D721Med (cell line): Measurements from ENCODE around the gene ZNF547.

Experiments used
- DNase-seq: peaks from one replicate; pipeline ENCODE4 v3.0.0; 2011; ENCODE audit warnings: low spot score; ENCODE audit not compliant: insufficient read length
- FAIRE-seq: peaks from 2 replicates; lab custom pipeline; 2011; peaks lifted over from hg19 to GRCh38; lab: Jason Lieb, UNC
- CTCF ChIP-seq: IDR thresholded peaks from 2 replicates; pipeline ENCODE4 v1.5.1; 2012; ENCODE audit warnings: mild to moderate bottlenecking, control low read depth; ENCODE audit not compliant: insufficient read depth; ENCODE audit errors: missing control alignments

Gene ZNF547

GRCh38 chr19:57362997-57363687 lies at the start of gene ZNF547, which contains the start of gene TRAPPC2B:
ZNF547 (plus strand) TSS chr19:57363551; CDS start chr19:57368556, 5,005 bp downstream.
TRAPPC2B (plus strand) TSS chr19:57363551; CDS start chr19:57364834, 1,283 bp downstream.
- TF ChIP-seq CTCF, result no peak
- FAIRE-seq (peak; percentile 88), DNase-seq (peak; percentile 81)

GRCh38 chr19:57314146-57314545 lies 49.2 kb upstream of the ZNF547 start:
- DNase-seq (no peak), FAIRE-seq (no peak)
- TF ChIP-seq CTCF, result no peak

GRCh38 chr19:57317503-57317902 lies 45.8 kb upstream of the ZNF547 start:
- FAIRE-seq (no peak), DNase-seq (no peak)
- no peak for TF ChIP-seq CTCF

- no peak for TF ChIP-seq CTCF
- DNase-seq (no peak), FAIRE-seq (no peak)
Measured at GRCh38 chr19:57319869-57320179, 43.5 kb upstream of the ZNF547 start.

- peak; percentile 94 for DNase-seq
- FAIRE-seq, result no peak
- TF ChIP-seq CTCF, result no peak
Measured at GRCh38 chr19:57320180-57321084, 42.9 kb upstream of the ZNF547 start, which contains the start of gene ZNF543. ZNF543 (plus strand) TSS chr19:57320472; CDS start chr19:57320854, 382 bp downstream.

GRCh38 chr19:57321116-57321515 lies 42.2 kb upstream of the ZNF547 start:
- TF ChIP-seq CTCF, result no peak
- DNase-seq, result no peak
- no peak for FAIRE-seq
